Activated naive CD4-positive, alpha-beta T cell treated with Interleukin-2 at 50 U/mL for 16 hours (primary cell): ENCODE data around the gene HTN3.
"Not testable (repeated sequence)": the region's sequence is repeated elsewhere in the genome, so short reads cannot be mapped to it uniquely, and the experiment has no call there.

Experiments used
- DNase-seq: peaks from one replicate; pipeline ENCODE4 v3.0.0-alpha.2; 2020

The HTN3 gene

GRCh38 chr4:70028159-70028558 lies at the start of gene HTN3:
HTN3 (plus strand) TSS chr4:70028459; CDS start chr4:70030741, 2,282 bp downstream.
- not testable (repeated sequence) for DNase-seq

- no peak for DNase-seq
Observed at GRCh38 chr4:69984030-69984443, 44.2 kb upstream of the HTN3 start.

DNA sequence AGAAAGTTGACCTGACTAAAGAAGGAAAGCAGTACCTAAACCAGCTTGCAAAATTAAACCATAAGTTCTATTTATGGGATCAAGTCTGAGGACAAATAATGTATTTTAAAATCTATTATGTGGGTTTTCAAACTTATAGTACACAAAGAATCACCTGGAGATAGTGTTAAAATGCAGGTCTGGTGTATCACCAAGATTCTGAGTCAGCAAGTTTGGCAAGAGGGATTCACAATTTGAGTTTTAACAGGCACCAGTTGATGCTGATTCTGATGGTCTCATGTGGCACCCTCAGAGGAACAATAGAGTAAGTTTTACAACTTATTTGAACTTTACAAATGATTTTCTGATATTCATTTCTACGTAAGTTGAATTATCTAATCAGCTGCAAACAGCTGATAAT lies 41.6 kb upstream of the HTN3 start:
- no peak for DNase-seq

DNA sequence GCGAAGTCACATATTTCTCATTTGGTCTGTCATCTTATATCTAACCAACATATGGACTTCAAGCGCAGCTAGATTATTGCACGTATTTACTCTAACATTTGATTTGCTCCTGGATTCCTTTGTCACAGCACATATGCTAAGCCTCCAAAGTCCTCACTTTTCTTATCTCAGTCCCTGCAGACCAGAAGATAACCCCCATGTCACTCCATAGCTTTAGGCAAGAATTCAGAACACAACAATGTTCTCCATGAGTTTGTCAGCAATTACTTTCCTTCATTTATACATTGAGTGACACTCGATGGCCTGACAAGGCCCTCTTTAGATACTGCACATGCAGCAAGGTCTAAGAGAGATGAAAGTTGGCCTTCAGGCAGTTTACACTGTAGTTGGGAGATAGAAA lies 37.2 kb upstream of the HTN3 start:
- no peak for DNase-seq

DNA sequence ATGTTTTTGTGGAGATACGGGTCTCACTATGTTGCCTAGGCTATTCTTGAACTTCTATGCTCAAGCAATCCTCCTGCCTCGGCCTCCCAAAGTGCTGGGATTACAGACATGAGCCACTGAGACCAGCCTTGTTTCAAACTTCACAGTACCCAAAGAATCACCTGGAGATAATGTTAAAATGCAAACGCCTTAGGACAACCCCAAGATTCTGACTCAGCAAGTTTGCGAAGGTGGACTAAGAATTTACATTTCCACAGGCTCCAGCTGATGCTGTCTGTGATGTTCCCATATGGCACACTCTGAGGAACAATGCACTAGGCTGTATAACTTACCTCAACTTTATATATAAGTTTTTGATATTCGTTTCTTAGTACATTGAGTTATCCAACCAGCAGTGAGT lies 33.5 kb upstream of the HTN3 start:
- no peak for DNase-seq

- DNase-seq = no peak
Observed at GRCh38 chr4:69995526-69996016, 32.7 kb upstream of the HTN3 start, which contains the start of gene STATH. STATH (plus strand) TSS chr4:69995966; CDS start chr4:69998438, 2,472 bp downstream.

GRCh38 chr4:69999420-69999819 lies 28.8 kb upstream of the HTN3 start:
- no peak for DNase-seq

GRCh38 chr4:70000711-70001110 lies 27.5 kb upstream of the HTN3 start:
- DNase-seq = no peak

DNA sequence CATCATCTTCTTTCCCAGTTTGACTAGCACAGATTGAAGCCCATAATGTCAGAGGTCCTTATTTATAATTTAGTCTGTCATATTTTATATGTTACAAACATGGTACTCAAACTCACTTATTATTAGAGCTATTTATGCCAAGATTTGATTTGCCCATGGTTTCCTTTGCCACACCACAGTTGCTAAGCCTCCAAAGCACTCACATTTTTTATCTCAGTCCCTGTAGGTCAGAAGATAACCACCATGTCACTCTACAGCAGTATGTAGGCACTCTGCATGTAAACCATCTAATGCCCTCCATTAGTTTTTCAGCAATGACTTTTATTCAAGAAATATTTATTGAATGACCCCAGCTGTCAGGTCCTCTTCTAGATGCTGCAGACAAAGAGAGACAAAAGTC lies 25.8 kb upstream of the HTN3 start:
- DNase-seq = no peak

DNA sequence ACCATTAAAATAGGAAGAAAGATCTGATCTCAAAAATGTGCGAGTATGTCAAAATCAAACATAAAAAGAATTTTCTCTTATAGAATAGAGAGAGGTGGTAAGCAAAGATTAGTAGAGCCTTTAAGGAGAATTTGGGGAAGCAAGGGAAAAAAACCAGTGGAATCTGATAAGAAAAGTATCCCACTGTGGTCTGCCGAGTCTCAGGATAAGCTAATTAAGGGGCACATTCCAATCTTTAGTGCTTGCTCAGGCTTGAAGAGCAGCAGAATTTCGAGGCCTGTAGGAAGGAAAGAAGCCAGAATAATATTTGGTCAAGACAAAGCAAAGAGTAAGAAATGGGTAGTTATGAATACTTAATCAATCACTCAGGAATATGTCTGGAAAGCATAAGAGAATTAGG lies 19.5 kb upstream of the HTN3 start:
- DNase-seq = no peak

DNA sequence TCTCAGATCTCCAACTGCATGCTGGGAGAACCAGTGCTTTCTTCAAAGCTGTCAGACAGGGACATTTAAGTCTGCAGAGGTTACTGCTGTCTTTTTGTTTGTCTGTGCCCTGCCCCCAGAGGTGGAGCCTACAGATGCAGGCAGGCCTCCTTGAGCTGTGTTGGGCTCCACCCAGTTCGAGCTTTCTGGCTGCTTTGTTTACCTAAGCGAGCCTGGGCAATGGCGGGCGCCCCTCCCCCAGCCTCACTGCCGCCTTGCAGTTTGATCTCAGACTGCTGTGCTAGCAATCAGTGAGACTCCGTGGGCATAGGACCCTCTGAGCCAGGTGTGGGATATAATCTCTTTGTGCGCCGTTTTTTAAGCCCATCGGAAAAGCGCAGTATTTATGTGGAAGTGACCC lies 9.3 kb upstream of the HTN3 start:
- not testable (repeated sequence) for DNase-seq

GRCh38 chr4:70023218-70023617 lies 5.0 kb upstream of the HTN3 start:
- DNase-seq = no peak

DNA sequence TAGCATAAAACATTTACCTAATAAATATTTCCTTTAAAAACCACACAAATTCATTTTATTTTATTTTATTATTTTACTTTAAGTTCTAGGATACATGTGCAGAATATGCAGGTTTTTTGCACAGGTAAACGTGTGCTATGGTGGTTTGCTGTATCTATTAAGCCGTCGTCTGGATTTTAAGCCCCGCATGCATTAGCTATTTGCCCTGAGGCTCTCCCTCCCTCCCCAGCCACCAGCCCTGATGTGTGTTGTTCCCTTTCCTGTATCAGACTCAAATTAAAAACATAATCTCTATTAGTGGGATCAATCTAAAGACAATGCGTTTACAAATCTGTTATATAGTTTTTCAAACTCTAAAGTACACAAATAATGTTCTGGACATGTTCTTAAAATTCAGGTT lies 1.2 kb upstream of the HTN3 start:
- no peak for DNase-seq

- DNase-seq = not testable (repeated sequence)
Observed at GRCh38 chr4:70037559-70037958, 9.3 kb downstream of the HTN3 start.

DNA sequence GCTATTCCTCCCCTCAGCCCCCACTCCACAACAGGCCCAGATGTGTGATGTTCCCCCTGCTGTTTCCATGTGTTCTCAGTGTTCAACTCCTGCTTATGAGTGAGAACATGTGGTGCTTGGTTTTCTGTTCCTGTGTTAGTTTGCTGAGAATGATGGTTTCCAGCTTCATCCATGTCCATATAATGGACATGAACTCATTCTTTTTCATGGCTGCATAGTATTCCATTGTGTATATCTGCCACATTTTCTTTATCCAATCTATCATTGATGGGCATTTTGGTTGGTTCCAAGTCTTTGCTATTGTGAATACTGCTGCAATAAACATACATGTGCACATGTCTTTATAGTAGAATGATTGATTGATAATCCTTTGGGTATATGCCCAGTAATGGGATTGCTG lies 11.7 kb downstream of the HTN3 start:
- not testable (repeated sequence) for DNase-seq

- DNase-seq = no peak
Observed at GRCh38 chr4:70041652-70042286, 13.5 kb downstream of the HTN3 start.

- DNase-seq = not testable (repeated sequence)
Observed at GRCh38 chr4:70050138-70050537, 21.9 kb downstream of the HTN3 start, which contains the start of gene HTN1. HTN1 (plus strand) TSS chr4:70050438; CDS start chr4:70053077, 2,639 bp downstream.

DNA sequence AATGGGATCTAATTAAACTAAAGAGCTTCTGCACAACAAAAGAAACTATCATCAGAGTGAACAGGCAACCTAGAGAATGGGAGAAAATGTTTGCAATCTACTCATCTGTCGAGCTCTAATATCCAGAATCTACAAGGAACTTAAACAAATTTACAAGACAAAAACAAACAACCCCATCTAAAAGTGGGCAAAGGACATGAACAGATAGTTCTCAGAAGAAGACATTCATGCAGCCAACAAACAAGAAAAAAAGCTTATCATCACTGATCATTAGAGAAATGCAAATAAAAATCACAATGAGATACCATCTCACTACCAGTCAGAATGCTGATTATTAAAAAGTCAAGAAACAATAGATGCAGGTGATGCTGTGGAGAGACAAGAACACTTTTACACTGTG lies 28.3 kb downstream of the HTN3 start:
- DNase-seq = not testable (repeated sequence)

DNA sequence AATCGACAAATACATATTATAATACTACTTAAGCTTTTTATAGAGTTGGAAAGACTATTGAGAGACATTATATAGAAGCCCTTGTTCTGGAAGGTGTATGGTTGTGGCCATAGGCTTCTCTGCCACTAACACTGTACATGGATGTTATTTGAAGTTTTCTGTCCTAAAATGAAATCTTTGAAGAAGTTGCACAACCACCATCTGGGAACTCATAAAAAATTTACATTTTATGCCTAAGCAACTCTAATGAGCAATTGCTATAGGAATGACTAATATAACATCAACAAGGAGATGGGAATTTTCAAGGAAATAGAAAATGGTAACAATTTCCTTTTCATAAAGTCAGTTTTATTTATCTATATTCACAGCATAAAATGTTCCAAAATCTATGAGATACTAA lies 29.4 kb downstream of the HTN3 start:
- no peak for DNase-seq

DNA sequence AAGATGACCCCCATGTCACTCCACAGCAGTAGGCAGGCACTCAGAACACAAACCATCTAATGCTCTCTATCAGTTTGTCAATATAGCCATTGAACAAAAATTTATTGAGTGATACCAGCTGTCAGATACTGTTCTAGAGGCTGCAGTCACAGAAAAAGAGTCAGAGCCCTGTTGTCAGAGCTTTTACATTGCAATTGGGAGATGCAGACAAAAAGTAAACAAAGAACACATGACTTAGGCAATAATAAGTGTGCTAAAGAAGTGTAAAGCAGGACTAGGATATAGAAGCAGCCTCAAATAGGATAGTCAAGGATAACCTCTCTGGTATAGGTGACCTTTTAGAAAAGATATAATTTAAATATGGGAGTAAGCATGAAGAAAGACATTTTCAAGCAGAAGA lies 30.9 kb downstream of the HTN3 start:
- DNase-seq = no peak

GRCh38 chr4:70062000-70062399 lies 33.7 kb downstream of the HTN3 start:
- DNase-seq = no peak

DNA sequence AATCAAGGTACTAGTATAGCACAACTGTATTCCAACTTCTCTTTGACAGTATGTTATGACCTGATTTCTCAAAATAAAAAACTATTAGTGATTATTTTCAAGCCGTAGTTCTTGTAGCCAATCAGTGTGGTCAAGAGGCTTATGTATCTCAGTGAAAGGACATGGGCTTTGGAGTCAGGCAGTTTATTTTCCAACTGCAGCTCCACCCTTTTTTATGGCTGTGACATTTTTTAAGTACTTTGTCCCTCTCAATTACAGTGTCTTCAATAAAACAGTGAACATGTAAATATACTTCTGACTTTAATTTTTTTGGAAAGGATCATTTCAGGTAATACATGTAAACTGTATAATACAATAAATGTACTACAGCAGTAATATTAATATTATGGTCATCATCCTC lies 51.9 kb downstream of the HTN3 start:
- DNase-seq = no peak
